ENCODE results near the gene BEST3.

DNA sequence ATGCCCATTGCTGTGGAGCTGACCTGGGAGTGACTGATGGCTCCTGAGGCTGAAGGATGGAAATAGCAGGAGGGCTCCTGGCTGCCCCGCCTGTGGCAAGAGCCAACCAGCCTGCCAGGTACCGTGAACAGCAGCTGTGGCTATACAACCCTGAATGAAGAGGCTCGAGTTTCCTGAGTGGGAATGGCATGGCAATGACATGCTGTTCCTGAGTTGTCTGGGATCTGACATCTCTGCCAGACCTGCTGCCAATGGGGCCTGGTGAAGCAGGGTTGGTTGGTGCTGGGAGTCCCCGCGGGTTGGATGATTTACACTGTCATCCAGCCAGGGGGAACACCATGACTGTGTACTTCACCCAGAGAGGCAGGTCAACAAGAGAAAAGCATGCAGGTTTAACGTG lies 56.6 kb downstream of the BEST3 start:
- TF ChIP-seq YY1 (IDR thresholded peaks at IDR 0.05; ENCODE audit: insufficient read depth, insufficient read length) (no peak), SUZ12 (IDR thresholded peaks at IDR 0.05; ENCODE audit: extremely low read depth, insufficient read depth, insufficient read length) (no peak), ZNF274 (IDR thresholded peaks at IDR 0.05; ENCODE audit: low read depth, low read length) (no peak)

Data from NT2/D1 (cell line).